ENCODE results near the gene CYFIP2. TPM values are rescaled to one million over a fixed set of nuclear protein-coding genes. Genes with fewer than 3 reads are reported as not detected.

Gene CYFIP2
- total RNA-seq, 1 experiment from 2014 or later: 74.7 TPM

DNA sequence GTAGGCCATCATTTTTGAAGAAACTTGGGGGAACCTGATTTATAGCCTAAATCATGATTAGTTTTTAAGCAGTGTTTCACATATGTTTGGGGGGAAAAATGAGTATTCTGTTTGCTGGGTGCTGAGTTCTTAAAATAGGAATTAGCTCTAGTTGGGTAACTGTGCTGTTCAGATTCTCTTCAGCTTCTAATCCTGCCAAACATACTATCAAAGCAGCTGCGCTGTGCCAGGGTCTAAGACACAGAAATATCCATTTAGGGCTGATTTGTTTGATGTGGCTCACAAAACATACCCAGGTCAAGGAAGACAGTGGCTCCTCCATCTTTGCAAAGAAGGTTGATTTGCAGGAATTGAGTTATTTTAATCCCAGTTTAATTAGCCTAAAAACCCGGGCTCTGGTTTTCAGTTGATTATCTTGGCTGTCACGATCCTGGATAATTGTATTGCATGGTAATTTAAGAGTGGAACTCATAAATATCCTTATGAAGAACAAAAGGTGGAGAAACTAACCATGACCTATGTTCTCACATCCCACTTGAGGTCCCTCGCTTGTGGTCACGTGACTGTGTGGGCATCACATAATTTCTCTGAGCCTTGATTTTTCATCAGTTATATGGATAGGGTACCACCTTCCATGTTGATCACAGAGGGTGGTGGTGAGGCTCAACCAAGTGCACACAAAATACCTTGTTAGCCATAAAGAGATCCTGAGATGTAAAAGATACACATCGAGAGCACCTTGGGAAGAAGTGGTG lies 18.7 kb downstream of the CYFIP2 start:
- no peak overlapping the region for H2AFZ ChIP-seq (ENCODE audit: low read length)
- WGBS (ENCODE audit: extremely low coverage, insufficient read length, low lambda C conversion rate): no CpG with 5 or more reads among the region's 6 CpGs

More for the DNA sequence above, 18.7 kb downstream of the CYFIP2 start:
- no peak overlapping the region for H2BK15ac ChIP-seq (ENCODE audit: low read depth, low read length)
- Mint-ChIP-seq H3K4me3 (no peak overlapping the region), H3K9me3 (no peaks in the 10 kb centered on the region), H3K27me3 (ENCODE audit: low read depth) (no peaks in the 10 kb centered on the region), H3K27ac (no peak overlapping the region), H3K4me1 (peaks cover 9 to 11% of the 10 kb centered on the region in 2 experiments; a peak in 3 of 4 replicates), H3K36me3 (ENCODE audit: insufficient read depth in 1 of 3, low read depth in 3 of 3) (peaks cover 3 to 21% (median 12%) of the 10 kb centered on the region in 3 experiments; a peak in 5 of 7 replicates)
- no peak overlapping the region for H3T11ph ChIP-seq (ENCODE audit: low read length)
- no peak overlapping the region for H3K4me2 ChIP-seq (ENCODE audit: insufficient read depth, insufficient read length, low read length)
- H3K18ac ChIP-seq (ENCODE audit: insufficient read length, low read depth, low read length): no peak overlapping the region
- H2BK12ac ChIP-seq (ENCODE audit: insufficient read length, low read depth, low read length): no peak overlapping the region
- no peaks in the 10 kb centered on the region for H3K9me3 ChIP-seq (ENCODE audit: control insufficient read depth, low read depth, low read length)
- no peak overlapping the region for H2BK5ac ChIP-seq (ENCODE audit: insufficient read length, low read length)
- no peak overlapping the region for H4K5ac ChIP-seq (ENCODE audit: insufficient read length, low read depth, low read length)
- no peak overlapping the region for H3K14ac ChIP-seq (ENCODE audit: insufficient read depth, low read length)
- TF ChIP-seq, protein P1, sequence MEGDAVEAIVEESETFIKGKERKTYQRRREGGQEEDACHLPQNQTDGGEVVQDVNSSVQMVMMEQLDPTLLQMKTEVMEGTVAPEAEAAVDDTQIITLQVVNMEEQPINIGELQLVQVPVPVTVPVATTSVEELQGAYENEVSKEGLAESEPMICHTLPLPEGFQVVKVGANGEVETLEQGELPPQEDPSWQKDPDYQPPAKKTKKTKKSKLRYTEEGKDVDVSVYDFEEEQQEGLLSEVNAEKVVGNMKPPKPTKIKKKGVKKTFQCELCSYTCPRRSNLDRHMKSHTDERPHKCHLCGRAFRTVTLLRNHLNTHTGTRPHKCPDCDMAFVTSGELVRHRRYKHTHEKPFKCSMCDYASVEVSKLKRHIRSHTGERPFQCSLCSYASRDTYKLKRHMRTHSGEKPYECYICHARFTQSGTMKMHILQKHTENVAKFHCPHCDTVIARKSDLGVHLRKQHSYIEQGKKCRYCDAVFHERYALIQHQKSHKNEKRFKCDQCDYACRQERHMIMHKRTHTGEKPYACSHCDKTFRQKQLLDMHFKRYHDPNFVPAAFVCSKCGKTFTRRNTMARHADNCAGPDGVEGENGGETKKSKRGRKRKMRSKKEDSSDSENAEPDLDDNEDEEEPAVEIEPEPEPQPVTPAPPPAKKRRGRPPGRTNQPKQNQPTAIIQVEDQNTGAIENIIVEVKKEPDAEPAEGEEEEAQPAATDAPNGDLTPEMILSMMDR (conservative IDR thresholded peaks at IDR 0.05): no peak
- H4K8ac ChIP-seq (replicated peaks; ENCODE audit: insufficient read length, low read depth, low read length): no peak overlapping the region
- no peak overlapping the region for H3K56ac ChIP-seq (ENCODE audit: insufficient read length, low read depth, low read length)
- no peaks in the 10 kb centered on the region; the same call in 1 of the 2 replicates for H3K79me2 ChIP-seq (ENCODE audit: insufficient read depth, low read length)
- H3K79me1 ChIP-seq (ENCODE audit: insufficient read depth, low read depth, low read length, poor library complexity, severe bottlenecking): peaks cover 3% of the 10 kb centered on the region
- no peak overlapping the region for H3K23ac ChIP-seq (ENCODE audit: insufficient read length, low read depth, low read length)
- H3K27me3 ChIP-seq (ENCODE audit: insufficient read depth, low read length): no peaks in the 10 kb centered on the region
- no peak overlapping the region for H2BK120ac ChIP-seq (ENCODE audit: low read depth, low read length, poor library complexity, severe bottlenecking)
- H2AK5ac ChIP-seq (ENCODE audit: insufficient read length, low read length): no peak overlapping the region
- no peaks in the 10 kb centered on the region for H3K23me2 ChIP-seq (ENCODE audit: insufficient read length, low read depth, low read length, poor library complexity, severe bottlenecking)
- H2BK20ac ChIP-seq (ENCODE audit: low read depth, low read length, poor library complexity, severe bottlenecking): no peak overlapping the region
- no peak overlapping the region for H4K91ac ChIP-seq (ENCODE audit: insufficient read length, low read depth, low read length)
- no peak for DNase-seq
- H4K20me1 ChIP-seq (ENCODE audit: control insufficient read depth, insufficient read depth, insufficient read length): no peaks in the 10 kb centered on the region
- no peak overlapping the region for H3K27ac ChIP-seq (ENCODE audit: insufficient read length, low read depth, low read length)
- no peak overlapping the region for H3K4ac ChIP-seq (ENCODE audit: low read depth, low read length)
- H3K9ac ChIP-seq (ENCODE audit: extremely low read depth, insufficient read length, low read length): no peak overlapping the region
- H3K4me1 ChIP-seq (ENCODE audit: insufficient read depth, low read length): no peaks in the 10 kb centered on the region
